A549 (cell line): ENCODE results near the gene PPP2R3C. TPM values are rescaled to one million over a fixed set of nuclear protein-coding genes. Genes with fewer than 3 reads are reported as not detected.
A peak's percentile ranks its signal among the peaks of the same experiment; 100 is the strongest.

Experiments
- ATAC-seq, 2 experiments: fragments of 200-7000 bp in 1 of 2; fragments of >200 bp in 1 of 2; cut with Nextera tagmentation in 1 of 2; cut with Tn5 transposase in 1 of 2; 3 replicates each; pipeline versions ENCODE4 v1.8.0 to v1.9.1; 2018 to 2020; ENCODE audit warnings: mild to moderate bottlenecking in 1 of 2, moderate library complexity in 1 of 2
- CTCF ChIA-PET: fragments of 300-600 bp; sonication (Branson Sonifier 250); formaldehyde crosslinking; extraction: SDS; loops from one replicate; lab custom pipeline; 2021; ENCODE audit warnings: antibody characterized with exemption, inconsistent platforms; lab: Yijun Ruan, JAX
- POLR2A ChIA-PET: fragments of 350-600 bp; formaldehyde crosslinking; extraction: SDS; loops from one replicate; lab custom pipeline; 2021; ENCODE audit warnings: antibody characterized with exemption, inconsistent platforms; lab: Yijun Ruan, JAX
- DNase-seq, 2 experiments: peaks; one replicate each; pipeline versions ENCODE4 v3.0.0 to v3.0.0-alpha.2; 2011 to 2016; ENCODE audit warnings: low read depth in 1 of 2, low spot score in 1 of 2
- FAIRE-seq: peaks from 2 replicates; lab custom pipeline; 2011; peaks lifted over from hg19 to GRCh38; lab: Jason Lieb, UNC
- H3K27ac ChIP-seq, 2 experiments: fragments of >200 bp; sonication (Bioruptor Twin); formaldehyde crosslinking; 3 replicates each; pipeline ENCODE4 v1.5.1; 2016 to 2017
- H3K4me1 ChIP-seq: fragments of >200 bp; sonication (Bioruptor Twin); formaldehyde crosslinking; 3 replicates; pipeline ENCODE4 v1.6.1; 2016
- H3K4me2 ChIP-seq: fragments of >200 bp; sonication (Bioruptor Twin); formaldehyde crosslinking; 3 replicates; pipeline ENCODE4 v1.6.1; 2016
- H3K4me3 ChIP-seq: fragments of >200 bp; sonication (Bioruptor Twin); formaldehyde crosslinking; 3 replicates; pipeline ENCODE4 v1.5.1; 2016
- H3K9me3 ChIP-seq: fragments of >200 bp; sonication (Bioruptor Twin); formaldehyde crosslinking; 3 replicates; pipeline ENCODE4 v1.6.1; 2016
- BHLHE40 ChIP-seq: IDR thresholded peaks from 2 replicates; pipeline ENCODE4 v1.6.1; 2012; ENCODE audit warnings: low read depth, low read length, inconsistent platforms
- CEBPB ChIP-seq, 2 experiments: fragments of >200 bp in 1 of 2; sonication (Bioruptor Twin) in 1 of 2; formaldehyde crosslinking in 1 of 2; IDR thresholded peaks; 2 replicates each; pipeline ENCODE4 v1.6.1; 2012 to 2016
- EHF ChIP-seq: fragments of 250-450 bp; sonication (Bioruptor Pico); IDR thresholded peaks from 2 replicates; pipeline ENCODE4 v1.5.0; 2020; ENCODE audit warnings: mild to moderate bottlenecking
- ESRRA ChIP-seq: fragments of 150-350 bp; IDR thresholded peaks from 2 replicates; pipeline ENCODE4 v1.6.1; 2014; ENCODE audit warnings: mild to moderate bottlenecking, low read length, borderline replicate concordance
- FOSB ChIP-seq: fragments of 250-450 bp; sonication (Bioruptor Pico); IDR thresholded peaks from 2 replicates; pipeline ENCODE4 v1.5.0; 2020; ENCODE audit warnings: mild to moderate bottlenecking, moderate library complexity
- GATA3 ChIP-seq: IDR thresholded peaks from 2 replicates; pipeline ENCODE4 v1.6.1; 2012; ENCODE audit warnings: borderline replicate concordance
- HDAC2 ChIP-seq: fragments of 200-600 bp; sonication (generic); IDR thresholded peaks from 2 replicates; pipeline ENCODE4 v1.6.1; 2016
- HEYL ChIP-seq: fragments of 250-450 bp; sonication (Bioruptor Pico); IDR thresholded peaks from 2 replicates; pipeline ENCODE4 v1.8.0; 2021; ENCODE audit warnings: mild to moderate bottlenecking, moderate library complexity
- HMGXB4 ChIP-seq: fragments of 250-450 bp; sonication (Bioruptor Pico); IDR thresholded peaks from 2 replicates; pipeline ENCODE4 v1.5.0; 2021; ENCODE audit warnings: mild to moderate bottlenecking, moderate library complexity, borderline replicate concordance
- HOXA7 ChIP-seq: fragments of 250-450 bp; sonication (Bioruptor Pico); IDR thresholded peaks from 2 replicates; pipeline ENCODE4 v1.5.0; 2020; ENCODE audit warnings: mild to moderate bottlenecking, moderate library complexity
- HOXB13 ChIP-seq: fragments of 250-450 bp; sonication (Bioruptor Pico); IDR thresholded peaks from 2 replicates; pipeline ENCODE4 v1.5.0; 2020; ENCODE audit warnings: low read depth, mild to moderate bottlenecking, moderate library complexity
- KDM1A ChIP-seq: fragments of 200-600 bp; sonication (generic); IDR thresholded peaks from 2 replicates; pipeline ENCODE4 v1.6.1; 2016; ENCODE audit warnings: low read depth, mild to moderate bottlenecking
- MAFK ChIP-seq: fragments of 450-650 bp; IDR thresholded peaks from 2 replicates; pipeline ENCODE4 v1.6.1; 2014; ENCODE audit not compliant: partially characterized antibody
- NR3C1 ChIP-seq: fragments of >200 bp; sonication (Bioruptor Twin); formaldehyde crosslinking; IDR thresholded peaks from 3 replicates; pipeline ENCODE4 v1.6.1; 2017
- PHF8 ChIP-seq: fragments of 200-600 bp; sonication (generic); IDR thresholded peaks from 2 replicates; pipeline ENCODE4 v1.6.1; 2016; ENCODE audit warnings: low read depth, mild to moderate bottlenecking, antibody characterized with exemption, moderate library complexity, borderline replicate concordance
- POLR2A ChIP-seq: IDR thresholded peaks from 2 replicates; pipeline ENCODE4 v1.6.1; 2012; ENCODE audit warnings: mild to moderate bottlenecking, low read length
- RARB ChIP-seq: fragments of 250-450 bp; sonication (Bioruptor Pico); IDR thresholded peaks from 2 replicates; pipeline ENCODE4 v1.8.0; 2021; ENCODE audit warnings: mild to moderate bottlenecking, moderate library complexity
- RCOR1 ChIP-seq: fragments of 150-350 bp; IDR thresholded peaks from 2 replicates; pipeline ENCODE4 v1.6.1; 2014; ENCODE audit warnings: antibody characterized with exemption, low read length, low read depth
- TFCP2L1 ChIP-seq: fragments of 250-450 bp; sonication (Bioruptor Pico); IDR thresholded peaks from 2 replicates; pipeline ENCODE4 v1.5.0; 2021; ENCODE audit warnings: mild to moderate bottlenecking
- TP53 ChIP-seq: fragments of 250-450 bp; sonication (Bioruptor Pico); IDR thresholded peaks from 2 replicates; pipeline ENCODE4 v1.5.0; 2021; ENCODE audit warnings: mild to moderate bottlenecking, moderate library complexity
- ZC3H11A ChIP-seq: fragments of 450-650 bp; IDR thresholded peaks from 2 replicates; pipeline ENCODE4 v1.6.1; 2014; ENCODE audit warnings: antibody characterized with exemption, mild to moderate bottlenecking
- ZSCAN20 ChIP-seq: fragments of 250-450 bp; sonication (Bioruptor Pico); IDR thresholded peaks from 2 replicates; pipeline ENCODE4 v1.8.0; 2022; ENCODE audit warnings: mild to moderate bottlenecking, moderate library complexity
- WGBS: methylation state at CpG from one replicate; pipeline ENCODE4 v1.1.6; 2017; ENCODE audit errors: missing lambda C conversion rate; 5-methylcytosine and 5-hydroxymethylcytosine counted together
- polyA plus RNA-seq, 4 experiments: library from polyadenylated mRNA; depleted of rRNA in 3 of 4; stranded (reverse); fragments of >200 nt; fragmentation: RNase III in 1 of 4; extraction: RNeasy Plus Mini Kit Qiagen cat#74134 plus additional on column Dnase treatment in 1 of 4; gene quantifications; 2 replicates in 3 of 4; 3 replicates in 1 of 4; pipeline ENCODE4 v1.2.3, GENCODE V29; 2011 to 2017
- TF ChIP-seq, protein P1 (sequence below): fragments of >200 bp; sonication (Bioruptor Twin); formaldehyde crosslinking; IDR thresholded peaks from 3 replicates; pipeline ENCODE4 v1.5.1; 2016

Gene PPP2R3C
- polyA plus RNA-seq, 2 of the 4 experiments (the other 2 are of a cell fraction), result 19.2 to 32.1 TPM

DNA sequence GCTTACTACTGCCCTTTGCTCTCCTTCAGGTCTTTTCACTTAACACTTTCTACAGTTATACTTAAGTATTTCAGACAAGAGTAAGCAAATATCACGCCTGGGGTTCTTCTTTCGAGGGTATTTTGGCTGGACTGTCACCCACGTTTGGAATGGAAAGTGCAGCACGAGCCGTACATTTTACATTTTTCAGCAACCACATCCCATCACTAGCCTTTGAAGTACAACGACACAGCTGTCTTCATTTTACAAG lies 76.1 kb downstream of the PPP2R3C start:
- ChIA-PET POLR2A (interaction anchor here (0.5 to 3.0 kb wide), 17 partner anchors 9 to 408 kb away, joined by 3 to 36 read pairs (median 5); partner anchors contain the start of genes BAZ1A, NFKBIA, PPP2R3C and PRORP), CTCF (interaction anchor here (0.6 to 1.5 kb wide), 6 partner anchors 8 to 350 kb away, joined by 3 to 4 read pairs (median 4); partner anchors contain the start of gene PPP2R3C)
- peak overlapping the region; percentile 83 to 87 for H3K27ac ChIP-seq
- H3K4me3 ChIP-seq, result peak overlapping the region; percentile 59
- peak overlapping the region; percentile 75 for H3K4me2 ChIP-seq
- TF ChIP-seq ESRRA, result no peak
- TF ChIP-seq RCOR1, result no peak
- TF ChIP-seq HDAC2, result no peak
- TF ChIP-seq TP53 (CRISPR knock-in tag), result peak; percentile 84
- TF ChIP-seq GATA3, result no peak
- no peak for TF ChIP-seq RARB (CRISPR knock-in tag)
- TF ChIP-seq PHF8, result peak; percentile 53; the same call in 1 of the 2 replicates
- TF ChIP-seq TFCP2L1 (CRISPR knock-in tag), result no peak
- TF ChIP-seq MAFK, result no peak
- no peak for TF ChIP-seq FOSB (CRISPR knock-in tag)
- TF ChIP-seq KDM1A, result no peak
- TF ChIP-seq HEYL (CRISPR knock-in tag), result no peak
- no peak for TF ChIP-seq POLR2A
- no peak for TF ChIP-seq BHLHE40
- no peak for TF ChIP-seq ZC3H11A
- TF ChIP-seq HMGXB4, result 0 out of 2 replicates have a peak, but pooled peaks have one; percentile 25
- DNase-seq (peak in 1 of 2 experiments; percentile 31), FAIRE-seq (no peak), ATAC-seq (no peak)
- H3K4me1 ChIP-seq, result peaks cover 37% of the 10 kb centered on the region
- WGBS, result 2% methylated on average over 6 of the region's 6 CpGs
- no peaks in the 10 kb centered on the region for H3K9me3 ChIP-seq

DNA sequence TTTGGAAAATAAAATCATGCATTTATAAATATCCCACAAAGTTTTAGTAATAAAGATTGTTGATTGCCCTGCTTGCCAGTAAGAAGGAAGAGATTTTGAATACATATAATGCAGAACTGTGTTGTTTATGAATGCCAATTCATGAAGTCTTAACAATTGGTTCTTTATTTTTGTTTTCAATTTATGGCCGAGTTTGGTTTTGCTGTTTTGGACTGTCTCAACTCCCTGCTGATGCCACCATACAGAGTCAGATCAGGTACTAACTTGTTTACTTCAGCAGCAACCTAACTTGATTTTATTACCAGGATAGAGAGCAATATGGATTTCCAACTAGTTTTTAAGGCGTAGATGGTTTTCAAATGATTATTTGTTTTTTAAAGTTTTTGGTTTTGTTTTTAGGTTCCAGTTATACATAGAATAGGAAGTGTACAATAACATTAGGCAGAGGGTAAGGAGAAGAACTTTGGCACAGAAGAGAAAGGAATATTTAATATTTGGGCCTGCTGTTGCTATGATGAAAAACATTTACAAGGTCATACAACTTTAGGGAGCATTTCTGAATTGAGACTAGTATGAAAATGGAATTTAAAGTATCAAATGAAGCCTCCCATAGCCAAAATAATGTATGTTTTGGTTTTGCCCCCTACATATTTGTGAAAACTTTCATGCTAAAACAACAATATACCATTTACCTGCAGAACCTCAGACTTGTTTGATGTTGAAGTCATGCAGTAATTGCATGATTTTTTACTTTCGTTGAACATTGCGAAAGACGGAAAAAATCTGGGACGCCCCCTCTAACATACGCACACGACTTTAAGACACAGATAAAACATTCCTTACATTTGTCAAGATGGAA lies 76.6 kb downstream of the PPP2R3C start:
- H3K4me2 ChIP-seq, result peak overlapping the region; percentile 75
- 0 out of 2 replicates have a peak, but pooled peaks have one; percentile 32 for TF ChIP-seq HEYL (CRISPR knock-in tag)
- no peak for TF ChIP-seq HOXB13
- TF ChIP-seq CEBPB (IDR thresholded peaks at IDR 0.05), result peak; percentile 22 to 77; a peak in 3 of 4 replicates
- TF ChIP-seq HOXA7 (CRISPR knock-in tag), result peak; percentile 12; the same call in 1 of the 2 replicates
- TF ChIP-seq, all 56 proteins: peak for 3
- WGBS, result 19% methylated on average over 8 of the region's 8 CpGs
- H3K9me3 ChIP-seq, result no peaks in the 10 kb centered on the region
- CTCF ChIA-PET, result interaction anchor here (0.6 to 1.5 kb wide), 5 partner anchors 8 to 428 kb away, joined by 3 to 4 read pairs (median 4); partner anchors contain the start of gene PPP2R3C
- ATAC-seq, result 0 out of 6 replicates have a peak, but pooled peaks of 1 of the 2 experiments have one; percentile 1
- no peak for DNase-seq
- peak overlapping the region; percentile 83 to 87 for H3K27ac ChIP-seq
- H3K4me1 ChIP-seq, result peaks cover 32% of the 10 kb centered on the region
- POLR2A ChIA-PET, result interaction anchor here (0.5 to 3.0 kb wide), 17 partner anchors 8 to 407 kb away, joined by 3 to 36 read pairs (median 5); partner anchors contain the start of genes BAZ1A, NFKBIA, PPP2R3C and PRORP
- H3K4me3 ChIP-seq, result peak overlapping the region; percentile 59
- FAIRE-seq, result no peak

DNA sequence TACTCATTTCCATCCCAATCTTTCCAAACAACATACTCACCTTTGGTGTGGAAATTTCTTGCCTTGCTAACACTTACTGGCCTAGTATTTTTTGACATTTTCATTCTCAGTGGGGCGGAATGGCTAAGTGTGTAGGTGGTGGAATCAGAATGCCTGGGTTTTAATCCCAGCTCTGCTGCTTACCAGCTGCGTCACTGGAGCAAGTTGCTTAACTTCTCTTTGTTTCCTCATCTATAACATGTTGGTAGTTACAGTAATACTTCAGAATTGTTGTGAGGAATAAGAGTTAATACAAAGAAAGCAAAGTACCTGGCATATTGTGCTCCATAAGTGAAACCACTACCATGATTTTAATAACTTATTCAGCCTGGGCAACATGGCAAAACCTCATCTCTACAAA lies 78.7 kb downstream of the PPP2R3C start:
- CTCF ChIA-PET, result interaction anchor here (1.0 to 1.1 kb wide), 4 partner anchors 10 to 371 kb away, joined by 3 read pairs; no protein-coding TSS in a partner anchor
- 96% methylated on average over 2 of the region's 2 CpGs for WGBS
- Histone ChIP-seq H3K4me1 (peaks cover 10% of the 10 kb centered on the region), H3K27ac (no peak overlapping the region), H3K4me3 (no peak overlapping the region), H3K9me3 (no peaks in the 10 kb centered on the region), H3K4me2 (no peak overlapping the region)
- no peak for ATAC-seq
- no peak for TF ChIP-seq ZC3H11A
- TF ChIP-seq EHF (CRISPR knock-in tag), result no peak
- TF ChIP-seq CEBPB (IDR thresholded peaks at IDR 0.05), result no peak
- TF ChIP-seq MAFK, result no peak
- no peak for TF ChIP-seq NR3C1
- no peak for TF ChIP-seq TP53 (CRISPR knock-in tag)
- TF ChIP-seq, protein P1, sequence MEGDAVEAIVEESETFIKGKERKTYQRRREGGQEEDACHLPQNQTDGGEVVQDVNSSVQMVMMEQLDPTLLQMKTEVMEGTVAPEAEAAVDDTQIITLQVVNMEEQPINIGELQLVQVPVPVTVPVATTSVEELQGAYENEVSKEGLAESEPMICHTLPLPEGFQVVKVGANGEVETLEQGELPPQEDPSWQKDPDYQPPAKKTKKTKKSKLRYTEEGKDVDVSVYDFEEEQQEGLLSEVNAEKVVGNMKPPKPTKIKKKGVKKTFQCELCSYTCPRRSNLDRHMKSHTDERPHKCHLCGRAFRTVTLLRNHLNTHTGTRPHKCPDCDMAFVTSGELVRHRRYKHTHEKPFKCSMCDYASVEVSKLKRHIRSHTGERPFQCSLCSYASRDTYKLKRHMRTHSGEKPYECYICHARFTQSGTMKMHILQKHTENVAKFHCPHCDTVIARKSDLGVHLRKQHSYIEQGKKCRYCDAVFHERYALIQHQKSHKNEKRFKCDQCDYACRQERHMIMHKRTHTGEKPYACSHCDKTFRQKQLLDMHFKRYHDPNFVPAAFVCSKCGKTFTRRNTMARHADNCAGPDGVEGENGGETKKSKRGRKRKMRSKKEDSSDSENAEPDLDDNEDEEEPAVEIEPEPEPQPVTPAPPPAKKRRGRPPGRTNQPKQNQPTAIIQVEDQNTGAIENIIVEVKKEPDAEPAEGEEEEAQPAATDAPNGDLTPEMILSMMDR, result no peak
- no peak for TF ChIP-seq ZSCAN20 (CRISPR knock-in tag)
- no peak for DNase-seq
- no peak for FAIRE-seq
- POLR2A ChIA-PET, result no interaction called here
